Epithelial cell of proximal tubule (primary cell): ENCODE data around the gene ALDH16A1. TPM values are rescaled to one million over a fixed set of nuclear protein-coding genes. Genes with fewer than 3 reads are reported as not detected.

Source experiments
- DNase-seq: peaks from one replicate; pipeline ENCODE4 v3.0.0-alpha.2; 2011; ENCODE audit warnings: low read depth
- H3K4me3 ChIP-seq: 2 replicates; pipeline ENCODE4 v1.5.1; 2011; ENCODE audit warnings: low read depth, mild to moderate bottlenecking, low read length
- total RNA-seq: library from RNA; depleted of rRNA; stranded (reverse); fragments of >200 nt; gene quantifications from 2 replicates; pipeline ENCODE4 v1.2.3, GENCODE V29; 2015
- TF ChIP-seq, protein P1 (sequence below): conservative IDR thresholded peaks from 2 replicates; pipeline ENCODE4 v1.5.1; 2012; ENCODE audit warnings: low read depth, mild to moderate bottlenecking, low read length

ALDH16A1 gene
- total RNA-seq, 1 donor from 2014 or later: 41.5 TPM

GRCh38 chr19:49490287-49491029 lies 37.4 kb downstream of the ALDH16A1 start:
- no peak overlapping the region for H3K4me3 ChIP-seq
- no peak for DNase-seq
- TF ChIP-seq, protein P1, sequence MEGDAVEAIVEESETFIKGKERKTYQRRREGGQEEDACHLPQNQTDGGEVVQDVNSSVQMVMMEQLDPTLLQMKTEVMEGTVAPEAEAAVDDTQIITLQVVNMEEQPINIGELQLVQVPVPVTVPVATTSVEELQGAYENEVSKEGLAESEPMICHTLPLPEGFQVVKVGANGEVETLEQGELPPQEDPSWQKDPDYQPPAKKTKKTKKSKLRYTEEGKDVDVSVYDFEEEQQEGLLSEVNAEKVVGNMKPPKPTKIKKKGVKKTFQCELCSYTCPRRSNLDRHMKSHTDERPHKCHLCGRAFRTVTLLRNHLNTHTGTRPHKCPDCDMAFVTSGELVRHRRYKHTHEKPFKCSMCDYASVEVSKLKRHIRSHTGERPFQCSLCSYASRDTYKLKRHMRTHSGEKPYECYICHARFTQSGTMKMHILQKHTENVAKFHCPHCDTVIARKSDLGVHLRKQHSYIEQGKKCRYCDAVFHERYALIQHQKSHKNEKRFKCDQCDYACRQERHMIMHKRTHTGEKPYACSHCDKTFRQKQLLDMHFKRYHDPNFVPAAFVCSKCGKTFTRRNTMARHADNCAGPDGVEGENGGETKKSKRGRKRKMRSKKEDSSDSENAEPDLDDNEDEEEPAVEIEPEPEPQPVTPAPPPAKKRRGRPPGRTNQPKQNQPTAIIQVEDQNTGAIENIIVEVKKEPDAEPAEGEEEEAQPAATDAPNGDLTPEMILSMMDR: no peak

- TF ChIP-seq, protein P1: no peak
- H3K4me3 ChIP-seq: no peak overlapping the region
- no peak for DNase-seq
Measured at GRCh38 chr19:49491030-49491803, 38.2 kb downstream of the ALDH16A1 start.

DNA sequence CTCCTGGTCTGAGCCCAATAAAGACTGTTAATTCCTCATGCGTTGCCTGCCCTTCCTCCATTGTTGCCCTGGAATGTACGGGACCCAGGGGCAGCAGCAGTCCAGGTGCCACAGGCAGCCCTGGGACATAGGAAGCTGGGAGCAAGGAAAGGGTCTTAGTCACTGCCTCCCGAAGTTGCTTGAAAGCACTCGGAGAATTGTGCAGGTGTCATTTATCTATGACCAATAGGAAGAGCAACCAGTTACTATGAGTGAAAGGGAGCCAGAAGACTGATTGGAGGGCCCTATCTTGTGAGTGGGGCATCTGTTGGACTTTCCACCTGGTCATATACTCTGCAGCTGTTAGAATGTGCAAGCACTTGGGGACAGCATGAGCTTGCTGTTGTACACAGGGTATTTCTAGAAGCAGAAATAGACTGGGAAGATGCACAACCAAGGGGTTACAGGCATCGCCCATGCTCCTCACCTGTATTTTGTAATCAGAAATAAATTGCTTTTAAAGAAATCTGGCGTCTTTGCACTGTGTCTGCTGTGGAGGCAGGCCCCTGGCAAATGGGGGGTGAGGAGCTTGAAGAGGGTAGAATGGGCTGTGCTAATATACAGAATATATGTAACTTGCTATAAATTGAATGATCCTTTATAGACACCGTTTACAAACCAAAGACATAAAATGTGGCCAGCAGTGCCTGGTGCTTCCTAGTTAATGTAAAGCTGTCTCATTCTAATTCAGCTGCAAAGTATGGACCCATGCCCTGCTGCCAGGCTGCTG lies 39.0 kb downstream of the ALDH16A1 start:
- no peak for DNase-seq
- TF ChIP-seq, protein P1: no peak
- no peak overlapping the region for H3K4me3 ChIP-seq

DNA sequence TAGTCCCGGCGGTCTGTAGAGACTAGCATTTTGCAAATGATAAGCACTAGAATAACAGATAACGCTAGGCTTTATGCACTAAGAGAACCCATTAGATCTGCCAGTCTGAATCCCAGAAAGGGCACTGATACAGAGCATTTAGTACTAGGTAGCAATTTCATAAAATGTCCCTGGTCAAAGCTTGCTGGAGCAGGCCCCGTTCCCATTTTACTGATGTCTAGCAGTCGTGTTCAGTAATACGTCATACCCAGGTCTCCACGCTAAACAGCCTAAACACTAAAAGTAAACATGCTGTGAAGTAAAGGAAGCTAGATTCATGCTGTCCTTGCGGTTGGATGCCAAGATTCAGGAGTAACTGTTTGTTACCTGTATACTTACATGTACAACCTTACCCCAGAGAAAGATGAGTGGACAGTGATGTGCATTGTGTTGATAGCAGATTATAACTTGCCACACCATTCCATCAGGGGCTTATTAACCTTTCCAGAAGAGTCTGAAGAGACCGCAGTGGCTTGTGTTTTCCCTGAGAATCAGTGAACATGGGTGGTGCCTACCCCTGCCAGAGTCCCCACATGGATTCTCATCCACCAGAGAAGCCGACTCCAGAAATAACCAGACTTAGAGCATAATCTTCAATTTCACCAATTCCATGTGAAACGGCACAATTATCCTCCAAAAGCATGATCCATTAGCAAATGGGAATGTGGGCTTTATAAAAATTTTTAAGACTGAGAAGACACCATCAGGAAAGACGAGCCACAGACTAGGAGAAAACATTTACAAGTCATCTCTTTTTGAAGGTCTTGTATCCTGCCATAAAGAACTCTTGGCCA lies 39.8 kb downstream of the ALDH16A1 start:
- TF ChIP-seq, protein P1: no peak
- H3K4me3 ChIP-seq: no peak overlapping the region
- no peak for DNase-seq

DNA sequence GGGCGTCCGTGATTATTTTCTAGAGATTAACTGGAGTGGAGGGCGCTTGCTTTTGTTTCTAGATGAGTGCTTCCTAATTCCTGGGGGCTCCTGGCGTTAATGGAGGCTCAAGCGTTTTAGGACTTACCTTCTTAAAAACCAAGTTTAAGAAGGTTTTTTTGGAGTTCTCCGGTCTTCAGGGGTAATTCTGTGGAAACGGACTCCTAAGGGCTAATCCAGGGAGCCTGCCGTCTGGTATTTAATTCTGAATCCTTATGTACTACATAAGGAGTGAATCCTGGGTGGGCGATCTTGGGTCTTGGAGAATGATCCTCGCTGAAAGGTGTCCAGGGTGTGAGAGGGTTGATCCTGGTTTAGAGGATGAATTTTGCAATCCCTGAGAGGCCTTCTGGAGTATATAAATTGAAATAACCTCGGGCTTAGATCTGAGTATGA lies 43.6 kb downstream of the ALDH16A1 start:
- TF ChIP-seq, protein P1: no peak
- H3K4me3 ChIP-seq: peak overlapping the region; percentile 80
- DNase-seq: no peak
